HS-5 (cell line): ENCODE data around the gene LAGE3.

Experiments
- DNase-seq: peaks from one replicate; pipeline ENCODE4 v3.0.0-alpha.2; 2012; ENCODE audit warnings: low read depth

LAGE3 gene

DNA sequence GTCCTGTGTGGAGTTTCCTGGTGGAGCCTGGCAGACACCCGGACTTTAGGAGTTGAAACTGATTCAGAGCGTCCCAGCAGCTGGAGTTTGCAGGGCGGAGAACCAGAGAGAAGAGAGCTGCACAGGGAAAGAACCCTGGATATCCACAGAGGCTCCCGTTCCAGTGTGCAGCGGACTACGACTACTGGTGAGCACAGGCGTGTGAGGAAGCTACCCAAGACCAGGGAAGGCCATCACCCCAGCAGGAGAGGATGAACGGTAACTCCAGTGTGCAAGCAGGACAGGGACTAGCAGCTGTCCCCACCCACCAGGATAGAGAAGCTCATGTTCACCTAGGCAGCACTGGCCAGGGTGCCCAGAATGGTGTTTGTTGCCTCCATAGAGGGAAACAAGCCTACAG is 2.3 kb downstream of the LAGE3 start:
- DNase-seq = no peak

DNA sequence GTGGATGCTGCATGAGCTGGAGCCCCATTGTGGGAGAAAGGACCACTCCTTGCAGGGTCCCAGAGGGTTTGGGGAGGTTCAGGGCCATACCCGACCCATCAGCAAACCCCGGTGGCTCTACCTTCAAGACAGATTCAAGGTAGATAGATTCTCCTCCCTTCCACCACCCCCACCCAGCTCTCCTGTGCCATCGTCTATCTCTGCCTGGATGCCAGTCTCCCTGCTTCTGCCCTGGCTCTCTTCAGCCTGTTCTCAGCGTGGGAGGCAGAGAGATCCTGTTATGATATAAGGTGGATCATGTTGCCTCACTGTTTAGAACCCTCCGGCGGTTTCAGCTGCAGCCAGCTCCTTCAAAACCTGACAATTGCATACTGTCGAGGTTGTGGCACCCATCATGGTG is 5.4 kb downstream of the LAGE3 start:
- DNase-seq = no peak

DNA sequence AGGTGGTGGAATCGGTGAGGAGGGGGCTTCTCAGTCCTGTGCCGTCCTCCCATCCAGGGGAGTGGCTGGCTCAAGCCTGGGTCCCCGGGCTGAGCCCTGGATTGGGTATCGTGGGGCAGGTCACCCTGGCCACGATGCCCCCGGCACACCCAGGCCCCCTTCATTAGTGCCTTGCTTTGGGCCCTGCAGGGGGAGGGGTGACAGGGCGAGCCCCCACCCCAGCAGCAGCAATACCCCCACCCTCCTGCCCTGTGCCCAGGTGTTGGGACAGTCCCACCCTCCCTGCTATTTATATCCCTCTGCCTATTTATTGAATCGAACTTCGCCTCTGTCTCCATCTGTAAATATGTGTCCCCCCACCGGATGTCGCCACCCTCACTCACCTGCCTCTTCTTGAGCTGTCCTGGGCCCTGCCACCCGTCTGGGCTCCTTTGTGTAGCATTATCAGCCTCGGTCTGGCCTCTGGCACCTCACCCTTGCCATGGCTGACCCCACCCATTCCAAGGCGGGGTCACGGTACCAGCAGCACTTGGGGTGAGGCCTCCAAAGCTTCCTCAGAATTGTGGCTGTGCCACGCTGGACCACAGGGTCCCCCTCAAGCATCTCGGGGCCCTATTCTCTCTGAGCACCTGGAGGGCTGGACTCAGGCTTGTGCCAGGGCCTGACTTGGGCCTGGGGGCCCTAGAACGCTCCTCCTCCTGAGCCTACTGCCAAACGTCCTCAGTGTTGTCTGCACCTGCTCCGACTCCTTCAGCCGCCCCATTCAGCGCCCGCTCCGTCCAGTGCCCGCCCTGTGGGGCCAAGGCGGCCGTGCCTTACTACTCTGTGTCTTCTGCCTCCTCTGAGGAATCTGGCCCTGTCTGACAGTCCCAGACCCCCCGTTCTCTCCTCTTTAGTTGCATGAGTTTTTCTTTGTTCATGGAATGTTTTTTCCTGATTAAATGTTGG is 6.1 kb downstream of the LAGE3 start:
- no peak for DNase-seq

DNA sequence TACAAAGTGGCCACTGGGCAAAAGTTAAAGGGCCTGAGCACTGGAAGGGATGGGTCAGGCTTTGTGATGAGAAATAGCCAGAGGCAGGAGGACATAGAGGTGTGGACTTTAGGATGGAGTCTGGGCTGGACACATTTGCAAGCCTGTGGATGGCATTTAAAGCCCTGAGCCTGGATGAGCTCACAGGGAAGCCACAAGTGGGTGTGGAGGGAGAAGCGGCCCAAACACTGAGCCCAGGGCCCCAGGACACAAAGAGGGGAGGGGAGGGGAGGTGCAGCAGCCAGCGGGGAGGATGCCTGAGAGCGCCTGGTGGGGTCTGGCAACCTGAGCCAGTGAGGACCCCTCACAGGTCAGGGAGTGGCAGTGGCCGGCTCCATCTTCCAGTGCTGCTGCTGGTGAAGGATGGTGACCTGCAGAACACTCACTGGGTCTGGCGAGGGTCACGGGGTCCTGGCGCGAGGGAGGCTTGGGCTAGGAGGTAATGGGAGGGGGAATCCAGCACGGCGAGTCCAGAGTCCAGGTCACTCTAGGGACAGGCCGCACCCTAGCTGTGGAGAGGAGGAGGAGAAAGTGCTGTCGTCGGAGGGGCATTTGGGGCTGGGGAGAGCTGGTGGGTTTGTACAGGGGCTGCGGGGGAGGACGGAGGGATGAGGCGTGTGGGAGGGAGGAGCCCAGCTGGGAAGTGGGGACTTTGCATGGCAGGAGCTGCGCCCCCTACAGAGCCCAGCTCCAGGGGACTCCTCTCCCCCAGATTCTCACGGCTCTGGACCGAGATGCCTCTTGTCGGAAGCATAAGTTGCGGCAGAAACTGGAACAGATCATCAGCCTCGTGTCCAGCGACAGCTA is 7.0 kb downstream of the LAGE3 start:
- DNase-seq = no peak

DNA sequence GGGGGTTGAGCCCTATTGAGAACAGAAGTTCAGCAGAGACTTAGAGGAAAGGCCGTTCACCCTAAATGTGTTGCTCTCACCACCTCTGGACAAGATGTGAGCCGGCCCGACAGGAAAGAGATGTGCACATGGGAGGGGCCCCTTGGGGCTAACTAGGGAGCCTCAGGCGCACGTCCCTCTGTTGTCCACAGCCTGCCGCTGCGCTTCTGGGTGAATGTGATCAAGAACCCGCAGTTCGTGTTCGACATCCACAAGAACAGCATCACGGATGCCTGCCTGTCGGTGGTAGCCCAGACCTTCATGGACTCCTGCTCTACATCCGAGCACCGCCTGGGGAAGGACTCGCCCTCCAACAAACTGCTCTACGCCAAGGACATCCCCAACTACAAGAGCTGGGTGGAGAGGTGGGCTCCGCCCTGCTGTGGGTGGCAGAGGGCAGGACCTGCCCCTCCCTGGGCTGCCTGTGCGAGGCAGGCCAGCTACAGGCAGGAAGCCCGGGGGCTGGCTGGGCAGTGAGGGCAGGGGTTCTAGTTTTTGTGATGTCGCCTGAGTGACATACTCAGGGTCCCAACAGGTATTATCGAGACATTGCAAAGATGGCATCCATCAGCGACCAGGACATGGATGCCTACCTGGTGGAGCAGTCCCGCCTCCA is 8.0 kb downstream of the LAGE3 start:
- no peak for DNase-seq

DNA sequence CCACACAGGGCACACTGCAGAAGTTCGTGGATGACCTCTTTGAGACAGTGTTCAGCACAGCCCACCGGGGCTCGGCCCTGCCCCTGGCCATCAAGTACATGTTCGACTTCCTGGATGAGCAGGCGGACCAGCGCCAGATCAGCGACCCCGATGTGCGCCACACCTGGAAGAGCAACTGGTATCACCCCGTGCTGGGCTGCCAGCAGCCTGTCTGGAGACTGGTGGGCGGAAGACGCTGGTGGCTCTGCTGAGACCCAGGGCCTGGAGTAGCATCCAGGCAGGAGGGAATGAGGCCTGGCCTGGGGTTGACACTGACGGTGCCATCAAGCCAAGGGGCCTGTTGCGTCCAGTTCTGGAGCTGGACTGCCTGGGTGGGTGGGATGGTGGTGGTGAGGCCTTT is 8.6 kb downstream of the LAGE3 start:
- DNase-seq = no peak

DNA sequence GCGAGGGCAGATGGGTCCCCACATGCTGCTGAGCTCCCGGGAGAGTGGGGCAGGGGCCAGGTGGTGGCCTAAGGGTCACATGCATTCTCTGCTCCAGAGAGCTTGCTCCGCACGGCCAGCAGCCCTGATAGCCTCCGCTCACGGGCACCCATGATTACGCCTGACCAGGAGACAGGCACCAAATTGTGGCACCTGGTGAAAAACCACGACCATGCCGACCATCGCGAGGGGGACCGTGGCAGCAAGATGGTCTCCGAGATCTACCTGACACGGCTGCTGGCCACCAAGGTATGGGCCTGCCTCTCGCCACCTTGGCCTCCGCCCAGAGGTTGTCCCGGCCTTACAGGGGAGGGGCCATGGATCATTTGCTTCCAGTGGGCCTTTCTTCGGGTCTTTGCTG is 9.2 kb downstream of the LAGE3 start:
- DNase-seq = no peak

DNA sequence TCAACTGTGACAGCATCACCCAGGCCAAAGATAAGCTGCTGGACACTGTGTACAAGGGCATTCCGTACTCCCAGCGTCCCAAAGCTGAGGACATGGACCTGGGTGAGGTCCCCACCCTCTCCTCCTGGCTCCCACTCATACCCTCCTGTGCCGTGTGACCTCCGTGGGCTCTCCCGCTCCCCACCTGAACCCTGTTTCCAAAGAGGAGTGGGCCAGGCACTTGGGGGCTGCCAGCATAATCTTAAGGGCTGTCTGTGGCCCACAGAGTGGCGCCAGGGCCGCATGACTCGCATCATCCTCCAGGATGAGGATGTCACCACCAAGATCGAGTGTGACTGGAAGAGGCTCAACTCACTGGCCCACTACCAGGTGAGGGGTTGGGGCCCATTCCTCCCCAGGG is 10.0 kb downstream of the LAGE3 start:
- DNase-seq = no peak

DNA sequence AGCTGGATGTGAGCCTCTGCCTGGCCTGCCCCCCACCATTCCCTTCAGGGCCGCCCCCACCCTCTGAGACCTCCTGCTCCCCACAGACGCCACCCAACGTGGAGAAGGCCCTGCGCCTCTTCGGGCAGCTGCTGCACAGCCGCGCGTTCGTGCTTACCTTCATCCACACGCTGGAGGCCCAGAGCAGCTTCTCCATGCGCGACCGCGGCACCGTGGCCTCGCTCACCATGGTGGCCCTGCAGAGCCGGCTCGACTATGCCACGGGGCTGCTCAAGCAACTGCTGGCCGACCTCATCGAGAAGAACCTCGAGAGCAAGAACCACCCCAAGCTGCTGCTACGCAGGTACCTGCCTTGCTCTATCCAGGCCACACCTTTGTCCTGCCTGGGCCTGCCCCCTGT is 10.9 kb downstream of the LAGE3 start:
- DNase-seq = no peak

DNA sequence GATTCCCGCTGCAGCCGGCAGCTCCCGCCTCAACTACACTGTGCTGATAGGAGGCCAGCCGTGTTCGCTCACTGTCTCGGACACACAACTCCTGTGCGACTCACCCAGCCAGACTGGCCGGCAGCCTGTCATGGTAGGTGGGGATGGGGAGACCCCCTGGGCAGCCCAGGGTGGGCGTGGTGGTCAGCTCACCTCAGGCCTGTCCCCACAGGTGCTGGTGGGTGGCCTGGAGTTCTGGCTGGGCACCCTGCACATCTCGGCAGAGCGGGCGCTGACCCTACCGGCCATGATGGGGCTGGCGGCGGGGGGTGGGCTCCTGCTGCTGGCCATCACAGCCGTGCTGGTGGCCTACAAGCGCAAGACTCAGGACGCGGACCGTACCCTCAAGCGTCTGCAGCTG is 11.5 kb downstream of the LAGE3 start:
- DNase-seq = no peak

DNA sequence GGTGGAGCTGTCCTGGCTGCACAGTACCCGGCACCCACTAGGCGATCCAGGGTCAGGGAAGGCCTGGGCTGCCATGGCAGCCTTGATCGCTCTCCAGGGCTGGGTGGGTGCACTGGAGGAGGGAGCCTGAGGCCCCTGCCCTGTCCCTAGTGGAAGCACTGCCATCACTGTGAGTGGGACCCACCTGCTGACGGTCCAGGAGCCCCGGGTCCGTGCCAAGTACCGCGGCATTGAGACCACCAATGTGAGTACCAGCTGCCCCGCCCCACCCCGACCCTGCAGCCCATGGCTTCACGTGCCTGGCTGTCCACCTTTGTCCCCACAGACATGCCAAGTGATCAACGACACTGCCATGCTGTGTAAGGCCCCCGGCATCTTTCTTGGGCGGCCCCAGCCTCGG is 12.2 kb downstream of the LAGE3 start:
- DNase-seq = no peak

DNA sequence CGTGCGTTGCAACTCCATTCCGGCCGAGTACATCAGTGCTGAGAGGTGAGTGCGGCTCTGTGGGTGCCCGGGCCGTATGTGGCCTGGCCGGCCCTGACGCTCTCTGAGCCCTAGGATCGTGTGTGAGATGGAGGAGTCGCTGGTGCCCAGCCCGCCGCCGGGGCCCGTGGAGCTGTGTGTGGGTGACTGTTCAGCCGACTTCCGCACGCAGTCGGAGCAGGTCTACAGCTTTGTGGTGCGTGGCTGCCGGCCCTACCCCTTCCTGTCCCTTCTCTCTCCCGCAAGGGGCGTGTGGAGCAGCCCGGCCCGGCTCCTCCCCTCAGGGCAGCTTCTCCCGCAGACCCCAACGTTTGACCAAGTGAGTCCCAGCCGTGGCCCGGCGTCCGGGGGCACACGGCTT is 13.0 kb downstream of the LAGE3 start:
- no peak for DNase-seq

DNA sequence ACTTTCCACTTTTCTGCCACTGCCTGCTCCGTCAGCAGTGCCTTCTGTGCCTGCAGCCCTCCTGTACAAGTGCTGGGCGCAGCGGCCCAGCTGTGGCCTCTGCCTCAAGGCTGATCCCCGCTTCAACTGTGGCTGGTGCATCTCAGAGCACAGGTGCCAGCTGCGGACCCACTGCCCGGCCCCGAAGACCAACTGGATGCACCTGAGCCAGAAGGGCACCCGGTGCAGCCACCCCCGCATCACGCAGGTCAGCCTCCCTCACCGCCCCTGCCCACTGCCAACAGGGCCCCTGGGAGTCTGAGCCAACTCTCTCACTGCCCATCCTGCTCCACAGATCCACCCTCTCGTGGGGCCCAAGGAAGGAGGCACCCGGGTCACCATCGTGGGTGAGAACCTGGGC is 13.5 kb downstream of the LAGE3 start:
- DNase-seq = no peak

DNA sequence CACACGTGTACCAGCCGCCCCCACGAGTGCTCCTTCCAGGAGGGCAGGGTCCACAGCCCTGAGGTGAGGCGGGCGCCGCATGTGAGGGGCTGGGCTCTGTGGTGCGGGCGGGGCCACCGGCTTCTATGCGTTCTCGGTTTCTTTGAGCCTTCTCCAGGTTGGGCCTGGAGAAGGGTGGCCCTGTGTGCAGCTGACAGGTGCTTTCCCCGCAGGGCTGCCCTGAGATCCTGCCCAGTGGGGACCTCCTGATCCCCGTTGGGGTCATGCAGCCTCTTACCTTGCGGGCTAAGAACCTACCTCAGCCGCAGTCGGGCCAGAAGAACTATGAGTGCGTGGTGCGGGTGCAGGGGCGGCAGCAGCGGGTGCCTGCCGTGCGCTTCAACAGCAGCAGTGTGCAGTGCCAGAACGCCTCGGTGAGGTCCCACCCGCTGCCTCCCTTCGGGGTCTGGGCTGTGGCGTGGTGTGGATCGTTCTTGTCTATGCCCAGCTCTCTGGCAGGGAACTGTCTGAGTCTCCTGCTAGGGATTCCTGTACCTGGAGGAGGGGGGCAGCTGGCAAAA is 14.2 kb downstream of the LAGE3 start:
- no peak for DNase-seq

DNA sequence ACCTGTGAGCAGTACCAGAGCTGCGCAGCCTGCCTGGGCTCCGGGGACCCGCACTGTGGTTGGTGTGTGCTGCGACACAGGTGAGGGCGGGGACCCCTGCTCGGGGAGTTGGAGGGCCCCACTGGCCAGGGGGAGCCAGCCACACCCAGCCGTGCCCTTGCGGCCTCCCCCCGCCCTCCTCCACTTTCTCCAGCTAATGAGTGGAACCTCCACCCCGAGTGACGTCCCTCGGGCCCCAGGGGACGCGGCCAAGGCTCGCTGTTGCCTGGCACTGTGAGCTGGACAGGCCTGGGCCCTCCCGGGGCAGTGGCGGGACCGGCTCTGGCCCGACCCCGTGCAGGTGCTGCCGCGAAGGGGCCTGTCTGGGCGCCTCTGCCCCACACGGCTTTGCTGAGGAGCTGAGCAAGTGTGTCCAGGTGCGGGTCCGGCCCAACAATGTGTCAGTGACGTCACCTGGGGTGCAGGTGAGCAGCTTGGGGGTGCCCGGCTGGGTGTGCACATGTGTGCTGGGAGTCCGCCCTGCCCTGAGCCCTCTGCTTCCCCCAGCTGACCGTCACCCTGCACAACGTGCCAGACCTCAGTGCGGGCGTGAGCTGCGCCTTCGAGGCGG is 15.4 kb downstream of the LAGE3 start:
- no peak for DNase-seq

DNA sequence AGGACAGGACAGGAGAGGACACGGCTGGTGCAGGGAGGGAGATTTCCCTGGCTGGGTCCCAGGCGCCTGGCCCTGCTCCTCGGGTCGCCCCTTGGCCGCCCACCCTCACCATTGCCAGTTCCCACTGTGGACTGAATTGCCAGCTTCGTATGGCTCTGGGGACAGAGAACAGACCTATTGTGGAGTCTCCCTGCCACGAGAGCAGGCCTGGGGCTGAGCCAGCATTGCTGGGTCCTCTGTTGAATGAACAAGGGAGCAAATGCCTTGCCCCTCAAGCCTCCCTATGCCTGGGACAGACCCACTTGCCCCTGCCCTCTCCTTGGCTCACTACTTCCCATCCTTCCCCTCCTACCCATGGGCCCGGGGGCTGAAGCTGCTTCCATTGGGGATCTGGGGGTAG is 16.7 kb downstream of the LAGE3 start:
- no peak for DNase-seq

DNA sequence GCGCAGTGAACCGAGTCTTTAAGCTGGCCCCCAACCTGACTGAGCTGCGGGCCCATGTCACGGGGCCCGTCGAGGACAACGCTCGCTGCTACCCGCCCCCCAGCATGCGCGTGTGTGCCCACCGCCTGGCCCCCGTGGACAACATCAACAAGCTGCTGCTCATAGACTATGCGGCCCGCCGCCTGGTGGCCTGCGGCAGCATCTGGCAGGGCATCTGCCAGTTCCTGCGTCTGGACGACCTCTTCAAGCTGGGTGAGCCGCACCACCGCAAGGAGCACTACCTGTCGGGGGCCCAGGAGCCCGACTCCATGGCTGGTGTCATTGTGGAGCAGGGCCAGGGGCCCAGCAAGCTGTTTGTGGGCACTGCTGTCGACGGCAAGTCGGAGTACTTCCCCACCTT is 18.8 kb downstream of the LAGE3 start:
- DNase-seq = no peak

DNA sequence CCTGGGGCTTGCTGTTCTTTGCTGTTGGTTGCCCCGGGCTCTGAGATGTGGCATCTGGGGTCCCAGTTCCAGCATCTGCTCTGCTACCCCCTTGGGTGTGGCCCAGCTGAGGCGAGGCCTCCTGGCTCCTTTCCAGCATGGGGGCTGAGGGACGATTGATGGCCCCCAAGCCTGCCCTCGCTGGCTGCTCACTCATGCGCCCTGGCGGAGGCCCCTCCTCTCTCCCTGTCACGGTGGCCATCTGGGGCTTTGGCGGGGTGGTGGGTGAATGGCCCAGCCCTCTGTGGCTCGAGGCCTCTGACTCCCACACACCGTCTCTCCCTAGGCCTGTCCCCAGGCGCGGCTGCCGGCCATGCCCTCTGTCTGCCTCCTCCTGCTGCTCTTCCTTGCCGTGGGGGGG is 19.2 kb downstream of the LAGE3 start:
- no peak for DNase-seq

DNA sequence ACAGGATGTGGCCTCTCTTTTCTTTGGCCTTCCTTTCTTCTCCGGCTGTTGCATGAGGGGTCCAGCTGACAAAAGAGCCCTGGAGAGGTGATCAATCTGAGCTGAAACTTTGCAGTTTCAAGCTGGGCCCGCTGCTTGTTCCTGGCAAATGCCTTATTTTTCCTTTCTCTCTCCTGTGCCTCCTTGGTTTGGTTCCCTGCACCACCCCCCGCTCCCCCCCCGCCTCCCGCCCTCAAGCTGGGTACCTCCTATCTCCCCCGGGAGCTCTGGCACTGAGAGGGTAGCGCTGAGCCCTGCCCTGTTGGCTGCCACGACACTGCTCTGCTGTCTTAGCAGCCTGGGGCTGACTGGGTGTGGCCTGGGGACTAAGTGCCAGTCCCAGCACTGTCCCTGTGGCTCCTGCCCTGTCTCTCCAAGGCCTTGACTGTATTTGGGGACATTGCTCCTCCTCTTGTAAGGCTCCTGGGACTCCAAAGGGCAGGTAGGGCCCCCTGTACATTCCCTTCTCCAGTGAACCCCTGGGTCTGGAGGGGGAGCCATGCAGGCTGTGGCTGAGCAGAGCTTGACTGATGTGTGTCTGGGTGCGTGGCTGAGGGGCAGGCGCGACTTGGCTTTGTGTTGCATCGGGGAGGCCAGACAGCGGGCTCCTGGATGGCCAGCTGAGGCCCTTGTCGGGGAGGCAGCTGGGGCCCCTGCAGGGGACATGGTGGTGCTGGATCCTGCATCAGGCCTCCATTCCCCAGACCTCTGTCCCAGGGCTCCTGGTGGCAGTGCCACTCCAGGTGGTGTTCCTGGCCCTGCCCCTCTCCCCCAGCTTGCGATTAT is 19.9 kb downstream of the LAGE3 start:
- DNase-seq = no peak

DNA sequence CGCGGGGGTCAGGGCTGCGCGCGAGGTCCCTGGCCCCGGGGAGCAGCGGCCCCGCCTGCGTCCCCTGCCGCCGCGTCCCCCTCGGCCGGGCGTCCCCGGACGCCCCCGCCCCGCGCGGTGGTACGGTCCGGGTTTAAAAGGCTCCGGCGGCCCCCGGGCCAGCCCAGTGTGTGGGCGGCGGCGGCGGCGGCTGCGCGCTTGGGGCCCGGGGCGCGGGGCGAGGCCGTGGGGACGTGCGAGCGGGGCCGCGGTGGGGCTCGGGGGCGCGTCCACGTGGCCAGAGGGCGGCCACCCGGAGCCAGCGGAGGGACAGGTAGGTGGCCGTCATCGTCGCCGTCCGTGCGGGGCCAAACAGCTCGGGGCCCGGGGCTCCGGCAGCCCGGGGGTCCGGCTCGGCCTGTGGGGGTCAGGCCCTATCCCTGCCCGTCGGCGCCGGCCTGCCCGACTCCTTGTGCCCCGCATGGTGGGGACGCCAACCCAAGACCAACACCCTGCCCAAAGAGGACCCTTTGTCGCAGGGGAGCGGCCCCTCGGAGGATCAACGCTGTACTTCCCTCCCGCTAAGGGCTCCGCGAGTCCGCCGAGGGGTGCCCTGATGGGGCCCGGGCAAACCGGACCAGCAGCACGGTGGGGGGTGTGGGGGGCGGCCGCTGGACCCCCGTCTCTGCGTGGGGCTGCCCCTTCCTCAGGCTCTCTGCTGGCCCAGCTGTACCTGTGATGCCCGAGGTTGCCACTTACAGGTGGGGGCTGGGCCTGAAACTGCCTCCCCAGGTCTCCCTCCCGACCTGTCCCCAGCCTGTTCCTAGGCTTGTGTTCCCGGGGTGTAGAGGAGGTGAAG is 20.7 kb downstream of the LAGE3 start, which contains the start of gene PLXNA3:
Gene PLXNA3 (plus strand): TSS at position 166 of the 838 bp plus-strand sequence. CDS start 1,903 bp downstream, outside the sequence.
- DNase-seq = no peak
